PC-3 (cell line): Measurements from ENCODE around the gene MIAT. TPM values are rescaled to one million over a fixed set of nuclear protein-coding genes. Genes with fewer than 3 reads are reported as not detected.

Experiments
- ATAC-seq: fragments of 200-7000 bp; cut with Tn5 transposase; 2 replicates; pipeline ENCODE4 v1.9.1; 2020; ENCODE audit warnings: mild to moderate bottlenecking, moderate library complexity
- BruUV-seq: library from RNA; stranded (reverse); fragments of 400-500 nt; replicated peaks from 2 replicates; lab custom pipeline; 2021; lab: Mats Ljungman, UMichigan
- CTCF ChIA-PET: fragments of 300-600 bp; sonication (Branson Sonifier 250); formaldehyde crosslinking; loops from one replicate; lab custom pipeline; 2022; ENCODE audit warnings: antibody characterized with exemption; lab: Charles Lee
- POLR2A ChIA-PET: fragments of 300-600 bp; sonication (Branson Sonifier 250); formaldehyde crosslinking; loops from one replicate; lab custom pipeline; 2022; ENCODE audit warnings: antibody characterized with exemption; ENCODE audit not compliant: unreplicated experiment; lab: Charles Lee
- DNase-seq: peaks from one replicate; pipeline ENCODE4 v3.0.0-alpha.2; 2015
- H2AFZ ChIP-seq: fragments of 300-600 bp; sonication (generic); 2 replicates; pipeline ENCODE4 v1.6.0; 2016; ENCODE audit warnings: antibody characterized with exemption, low read length
- H3F3A ChIP-seq: fragments of 300-600 bp; sonication (generic); one replicate; pipeline ENCODE4 v1.6.0; 2017; ENCODE audit warnings: antibody characterized with exemption, low read length, control low read depth, mild to moderate bottlenecking; ENCODE audit not compliant: unreplicated experiment
- H3K27ac ChIP-seq: fragments of 300-600 bp; sonication (generic); 2 replicates; pipeline ENCODE4 v1.5.1; 2016; ENCODE audit warnings: mild to moderate bottlenecking, low read length
- H3K27me3 ChIP-seq: fragments of 300-600 bp; sonication (generic); 2 replicates; pipeline ENCODE4 v1.6.1; 2016; ENCODE audit warnings: low read length, mixed read lengths
- H3K36me3 ChIP-seq: fragments of 300-600 bp; sonication (generic); 2 replicates; pipeline ENCODE4 v1.6.1; 2016; ENCODE audit warnings: low read depth, mixed run types, low read length, mixed read lengths
- H3K4me1 ChIP-seq: fragments of 300-600 bp; sonication (generic); 2 replicates; pipeline ENCODE4 v1.5.1; 2016; ENCODE audit warnings: low read length; ENCODE audit not compliant: insufficient read depth
- H3K4me2 ChIP-seq: fragments of 300-600 bp; sonication (generic); 2 replicates; pipeline ENCODE4 v1.6.0; 2016; ENCODE audit warnings: low read length
- H3K4me3 ChIP-seq: fragments of 300-600 bp; sonication (generic); 2 replicates; pipeline ENCODE4 v1.5.1; 2016; ENCODE audit warnings: mild to moderate bottlenecking, low read length, mixed read lengths
- H3K79me2 ChIP-seq: fragments of 300-600 bp; sonication (generic); 2 replicates; pipeline ENCODE4 v1.6.1; 2017; ENCODE audit warnings: low read length, mixed read lengths
- H3K9ac ChIP-seq: fragments of 300-600 bp; sonication (generic); 2 replicates; pipeline ENCODE4 v1.6.0; 2016; ENCODE audit warnings: mild to moderate bottlenecking, low read length
- H3K9me2 ChIP-seq: fragments of 300-600 bp; sonication (generic); replicated peaks from 2 replicates; pipeline ENCODE4 v1.6.1; 2016; ENCODE audit warnings: mixed run types, low read length, mixed read lengths
- H3K9me3 ChIP-seq: fragments of 300-600 bp; sonication (generic); 2 replicates; pipeline ENCODE4 v1.6.1; 2016; ENCODE audit warnings: low read length, mixed read lengths
- H4K20me1 ChIP-seq: fragments of 300-600 bp; sonication (generic); 2 replicates; pipeline ENCODE4 v1.6.1; 2016; ENCODE audit warnings: low read length, mixed read lengths
- EZH2 ChIP-seq: fragments of 300-600 bp; sonication (generic); IDR thresholded peaks from one replicate; pipeline ENCODE4 v1.6.1; 2017; ENCODE audit warnings: antibody characterized with exemption, mild to moderate bottlenecking, low read length; ENCODE audit not compliant: unreplicated experiment
- EZH2phosphoT487 ChIP-seq: fragments of 300-600 bp; sonication (generic); IDR thresholded peaks from 2 replicates; pipeline ENCODE4 v1.6.1; 2018; ENCODE audit warnings: mild to moderate bottlenecking, antibody characterized with exemption, low read length, borderline replicate concordance
- intact Hi-C: fragments of 100-400 bp; cut with micrococcal nuclease; formaldehyde crosslinking; loops from 2 replicates; pipeline ENCODE4 v1.9.0; 2023
- total RNA-seq: library from RNA; depleted of rRNA; stranded (reverse); fragments of >200 nt; gene quantifications from 2 replicates; pipeline ENCODE4 v1.2.3, GENCODE V29; 2014
- TF ChIP-seq, protein P1 (sequence below): fragments of 300-600 bp; sonication (generic); conservative IDR thresholded peaks from 2 replicates; pipeline ENCODE4 v1.5.1; 2017; ENCODE audit warnings: antibody characterized with exemption, low read depth, mild to moderate bottlenecking, low read length

Gene MIAT
- total RNA-seq, 1 experiment from 2014 or later: 0.15 TPM

DNA sequence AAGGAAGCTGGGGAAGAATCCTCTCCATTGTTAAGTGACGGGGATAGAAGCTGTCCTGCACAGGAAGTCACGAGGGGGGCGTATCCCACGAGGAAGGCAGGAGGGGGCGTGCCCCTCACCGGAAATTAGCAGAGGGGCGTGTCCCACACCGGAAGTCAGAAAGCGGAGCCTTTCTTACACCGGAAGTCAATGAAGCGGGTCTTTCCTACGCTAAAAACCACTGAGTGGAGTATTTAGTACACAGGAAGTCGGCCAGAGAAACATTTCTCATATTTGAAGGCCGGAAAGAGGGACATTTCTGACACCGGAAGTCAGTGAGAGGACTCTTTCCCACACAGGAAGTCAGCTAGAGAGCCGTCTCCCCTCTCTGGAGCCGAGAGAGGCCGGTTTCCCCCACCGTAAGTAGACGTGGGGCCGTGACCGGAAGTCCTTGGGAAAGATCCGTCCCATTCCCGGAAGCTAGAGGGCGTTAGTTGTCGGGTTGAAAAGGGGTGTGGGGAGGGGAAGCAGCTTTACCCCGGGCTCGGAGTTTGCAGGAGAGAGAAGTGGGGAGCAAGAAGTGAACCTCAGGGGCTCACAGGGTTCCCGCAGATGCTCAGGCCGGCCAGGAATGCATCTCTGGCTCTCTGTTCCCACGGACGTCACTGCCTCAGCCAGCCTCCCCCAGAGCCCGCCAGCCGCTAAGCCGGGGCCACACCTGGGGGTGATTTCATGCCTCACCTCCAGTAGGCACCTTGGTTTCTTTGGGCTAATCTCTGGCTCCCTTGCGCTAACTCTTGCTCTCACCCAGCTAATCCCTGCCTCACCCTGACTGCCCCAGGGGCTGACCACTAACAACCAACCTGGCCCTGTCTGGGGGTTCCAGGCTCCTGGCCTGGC is 15.4 kb downstream of the MIAT start:
- Histone ChIP-seq H2AFZ (peak overlapping the region; percentile 89), H3K27ac (peak overlapping the region; percentile 91), H3K27me3 (no peaks in the 10 kb centered on the region), H4K20me1 (no peaks in the 10 kb centered on the region), H3K9ac (peak overlapping the region; percentile 92), H3K4me3 (peak overlapping the region; percentile 85), H3K9me2 (no peaks in the 10 kb centered on the region), H3K79me2 (peaks cover 19% of the 10 kb centered on the region), H3K4me1 (peaks cover 16% of the 10 kb centered on the region), H3K36me3 (no peaks in the 10 kb centered on the region), H3F3A (peaks cover 4% of the 10 kb centered on the region), H3K9me3 (no peaks in the 10 kb centered on the region), H3K4me2 (peak overlapping the region; percentile 98)
- POLR2A ChIA-PET: no interaction called here
- DNase-seq (peak; percentile 82), ATAC-seq (peak; percentile 86)
- CTCF ChIA-PET: no interaction called here
- TF ChIP-seq, protein P1, sequence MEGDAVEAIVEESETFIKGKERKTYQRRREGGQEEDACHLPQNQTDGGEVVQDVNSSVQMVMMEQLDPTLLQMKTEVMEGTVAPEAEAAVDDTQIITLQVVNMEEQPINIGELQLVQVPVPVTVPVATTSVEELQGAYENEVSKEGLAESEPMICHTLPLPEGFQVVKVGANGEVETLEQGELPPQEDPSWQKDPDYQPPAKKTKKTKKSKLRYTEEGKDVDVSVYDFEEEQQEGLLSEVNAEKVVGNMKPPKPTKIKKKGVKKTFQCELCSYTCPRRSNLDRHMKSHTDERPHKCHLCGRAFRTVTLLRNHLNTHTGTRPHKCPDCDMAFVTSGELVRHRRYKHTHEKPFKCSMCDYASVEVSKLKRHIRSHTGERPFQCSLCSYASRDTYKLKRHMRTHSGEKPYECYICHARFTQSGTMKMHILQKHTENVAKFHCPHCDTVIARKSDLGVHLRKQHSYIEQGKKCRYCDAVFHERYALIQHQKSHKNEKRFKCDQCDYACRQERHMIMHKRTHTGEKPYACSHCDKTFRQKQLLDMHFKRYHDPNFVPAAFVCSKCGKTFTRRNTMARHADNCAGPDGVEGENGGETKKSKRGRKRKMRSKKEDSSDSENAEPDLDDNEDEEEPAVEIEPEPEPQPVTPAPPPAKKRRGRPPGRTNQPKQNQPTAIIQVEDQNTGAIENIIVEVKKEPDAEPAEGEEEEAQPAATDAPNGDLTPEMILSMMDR: peak; percentile 42; the same call in 1 of the 2 replicates
- no peak for TF ChIP-seq EZH2phosphoT487
- intact Hi-C loops: loop anchor here (10.0 kb wide), 1 partner anchor 72 kb away; no protein-coding TSS in a partner anchor
- TSS peak; percentile 78 for BruUV-seq

DNA sequence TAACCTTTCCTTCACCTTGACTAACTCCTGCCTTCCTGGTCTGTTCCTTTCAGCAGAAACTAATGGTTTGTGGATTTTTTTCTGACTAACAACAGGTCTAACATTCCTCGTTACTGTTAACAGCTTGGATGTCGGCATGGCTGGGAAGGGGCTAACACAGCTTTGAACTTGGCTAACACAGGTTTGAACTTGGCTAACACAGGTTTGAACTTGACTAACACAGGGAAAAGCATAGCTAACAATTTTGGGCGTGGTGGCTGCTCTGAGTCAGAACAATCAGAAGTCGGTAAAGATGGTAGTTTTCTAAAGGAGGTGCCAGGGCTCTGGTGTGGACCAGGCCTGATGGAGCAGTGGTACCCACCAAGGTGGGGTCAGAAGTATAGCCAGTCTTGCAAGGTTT is 16.1 kb downstream of the MIAT start:
- no peak for TF ChIP-seq EZH2
- no peak for TF ChIP-seq EZH2phosphoT487
- TF ChIP-seq, protein P1: no peak
- CTCF ChIA-PET: no interaction called here
- no peaks in the 10 kb centered on the region for H3K27me3 ChIP-seq
- H3K9ac ChIP-seq: peak overlapping the region; percentile 92
- ATAC-seq (no peak), DNase-seq (peak; percentile 32)
- H3K4me1 ChIP-seq: peaks cover 16% of the 10 kb centered on the region
- POLR2A ChIA-PET: no interaction called here
- no peaks in the 10 kb centered on the region for H3K36me3 ChIP-seq
- no peaks in the 10 kb centered on the region for H3K9me3 ChIP-seq
- peaks cover 19% of the 10 kb centered on the region for H3K79me2 ChIP-seq
- peaks cover 4% of the 10 kb centered on the region for H3F3A ChIP-seq
- peak overlapping the region; percentile 85 for H3K4me3 ChIP-seq
- no TSS peak for BruUV-seq
- H4K20me1 ChIP-seq: no peaks in the 10 kb centered on the region
- H3K27ac ChIP-seq: peak overlapping the region; percentile 91
- H3K9me2 ChIP-seq: no peaks in the 10 kb centered on the region
- peak overlapping the region; percentile 98 for H3K4me2 ChIP-seq
- peak overlapping the region; percentile 89 for H2AFZ ChIP-seq
- intact Hi-C loops: loop anchor here (10.0 kb wide), 1 partner anchor 71 kb away; no protein-coding TSS in a partner anchor
